Activated CD4-positive, alpha-beta T cell treated with anti-CD3 and anti-CD28 coated beads, Interleukin-2, amount 10 ng/mL, durations not matched to agents 24 days and 14 days (primary cell): ENCODE measurements around the gene ARMC9. TPM values are rescaled to one million over a fixed set of nuclear protein-coding genes. Genes with fewer than 3 reads are reported as not detected.

Source experiments
- DNase-seq: peaks from one replicate; pipeline ENCODE4 v3.0.0; 2022
- H3K27ac Mint-ChIP-seq: one replicate; pipeline ENCODE4 v1.8.0; 2022; ENCODE audit warnings: mild to moderate bottlenecking, mixed read lengths
- H3K27me3 Mint-ChIP-seq: one replicate; pipeline ENCODE4 v1.8.0; 2022; ENCODE audit warnings: mixed read lengths
- H3K36me3 Mint-ChIP-seq: one replicate; pipeline ENCODE4 v1.8.0; 2022; ENCODE audit warnings: low read depth, mild to moderate bottlenecking, mixed read lengths
- H3K4me1 Mint-ChIP-seq: one replicate; pipeline ENCODE4 v1.8.0; 2021; ENCODE audit warnings: mixed read lengths
- H3K4me3 Mint-ChIP-seq: one replicate; pipeline ENCODE4 v1.8.0; 2022; ENCODE audit warnings: mild to moderate bottlenecking, moderate library complexity, mixed read lengths
- H3K9me3 Mint-ChIP-seq: one replicate; pipeline ENCODE4 v1.8.0; 2021; ENCODE audit warnings: mixed read lengths
- intact Hi-C: fragments of 100-400 bp; cut with micrococcal nuclease; formaldehyde crosslinking; loops from one replicate; pipeline ENCODE4 v1.15.1; 2023
- total RNA-seq: library from RNA; stranded (reverse); gene quantifications from 2 replicates; pipeline ENCODE4 v1.2.3, GENCODE V29; 2022

ARMC9 gene
- total RNA-seq, 1 donor from 2014 or later, result 5.9 TPM

- H3K27ac Mint-ChIP-seq, result no peak overlapping the region
These were observed 194.2 kb downstream of the ARMC9 start for GRCh38 chr2:231392431-231393148.

DNA sequence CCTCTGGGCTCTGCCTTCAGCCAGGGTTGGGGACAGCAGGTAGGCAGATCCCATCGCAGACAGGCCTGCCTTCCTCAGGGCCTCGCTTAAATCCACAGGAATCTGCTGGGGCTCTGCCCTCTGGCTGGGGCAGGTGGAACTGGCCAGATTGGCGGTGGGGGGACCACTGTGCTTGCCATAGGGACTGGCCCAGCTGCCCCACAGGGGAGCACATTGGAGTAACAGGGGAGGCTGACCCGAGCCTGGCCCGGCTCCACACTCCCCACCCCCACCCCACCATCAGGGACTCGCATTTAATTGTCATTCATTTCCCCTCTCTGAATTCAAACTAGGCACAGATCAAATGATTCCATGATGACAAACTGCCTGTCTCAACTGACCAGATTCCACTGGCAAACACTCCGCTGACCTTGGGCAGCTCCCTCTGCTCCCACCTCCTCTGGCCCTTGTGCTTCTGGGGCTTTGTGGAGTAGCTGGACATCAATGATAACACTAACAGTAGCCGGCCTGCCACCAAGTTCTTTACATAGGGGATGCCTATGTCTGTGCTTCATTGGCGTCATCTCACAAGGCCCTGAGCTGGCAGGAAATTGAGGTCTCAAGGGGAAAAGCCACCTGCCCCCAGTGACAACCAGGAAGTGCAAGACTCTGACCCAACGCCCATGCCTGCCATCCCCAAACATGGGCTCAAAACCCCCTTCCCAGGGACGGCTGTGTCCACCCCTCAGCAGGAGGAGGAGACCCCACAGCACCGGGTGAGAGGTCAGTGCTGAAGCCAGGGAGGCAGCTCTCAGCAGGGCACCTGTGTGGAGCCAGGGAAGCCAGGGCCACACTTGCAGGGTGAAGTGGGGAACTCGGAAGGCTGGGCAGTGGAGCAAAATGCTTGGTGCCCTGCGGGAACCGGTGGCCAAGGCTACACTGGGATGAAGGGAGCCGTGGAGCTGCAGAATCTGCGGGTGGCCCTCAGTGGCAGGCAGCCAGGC is 195.0 kb downstream of the ARMC9 start:
- H3K4me1 Mint-ChIP-seq, result peaks cover 13% of the 10 kb centered on the region
- intact Hi-C loops, result no loop called here
- no peaks in the 10 kb centered on the region for H3K36me3 Mint-ChIP-seq
- no peaks in the 10 kb centered on the region for H3K9me3 Mint-ChIP-seq
- peak overlapping the region; percentile 78 for H3K27ac Mint-ChIP-seq
- peaks cover 31% of the 10 kb centered on the region for H3K27me3 Mint-ChIP-seq
- peak overlapping the region; percentile 33 for H3K4me3 Mint-ChIP-seq
- DNase-seq, result peak; percentile 66

More at GRCh38 chr2:231392431-231393148, 194.2 kb downstream of the ARMC9 start:
- DNase-seq, result no peak
- Mint-ChIP-seq H3K27me3 (peaks cover 30% of the 10 kb centered on the region), H3K36me3 (no peaks in the 10 kb centered on the region), H3K4me1 (peaks cover 13% of the 10 kb centered on the region), H3K9me3 (no peaks in the 10 kb centered on the region), H3K4me3 (no peak overlapping the region)
- intact Hi-C loops, result no loop called here

DNA sequence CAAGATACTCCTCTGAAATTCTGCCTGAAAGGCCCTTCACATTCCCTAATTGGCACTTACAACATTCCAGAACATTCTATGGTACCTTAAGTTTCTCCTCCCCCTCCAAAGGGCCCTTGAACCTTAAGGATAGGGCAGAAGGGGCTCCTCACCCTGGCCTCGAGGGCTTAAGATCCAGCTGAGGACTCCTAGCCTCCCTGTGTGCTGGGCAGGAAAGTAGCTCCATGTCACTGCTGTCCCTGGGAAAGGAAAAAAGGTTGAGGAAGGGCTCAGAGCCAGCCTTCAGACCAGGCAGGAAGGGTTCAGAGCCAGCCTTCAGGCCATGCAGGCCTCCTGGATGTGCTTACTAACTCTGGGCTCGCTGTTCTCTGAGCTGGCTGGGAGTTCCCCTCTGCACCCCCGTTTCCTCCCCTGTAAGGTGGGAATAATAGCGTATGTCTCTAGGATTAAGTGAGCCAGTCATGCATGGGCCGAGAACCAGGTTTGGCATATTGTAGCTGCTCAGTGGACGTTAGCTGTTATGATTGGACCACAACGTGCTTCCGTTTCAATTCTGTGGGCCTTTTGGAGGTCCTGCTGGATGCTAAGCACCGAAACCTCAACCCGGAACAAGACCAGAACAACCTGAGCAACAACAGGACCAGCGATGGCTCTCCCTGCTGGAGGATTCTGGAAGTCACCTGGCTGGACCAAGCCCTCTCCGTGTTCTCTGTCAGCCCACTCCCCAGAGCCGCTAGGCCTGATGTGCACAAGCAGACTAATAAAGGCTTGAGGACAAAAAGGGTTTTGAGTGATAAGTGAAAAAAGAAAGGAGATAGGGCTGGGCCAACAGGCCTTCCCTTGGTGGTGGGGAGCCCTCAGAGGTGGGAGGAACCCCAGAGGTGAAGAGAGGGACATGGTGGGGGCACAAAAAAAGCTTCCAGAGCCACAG is 196.0 kb downstream of the ARMC9 start:
- Mint-ChIP-seq H3K27ac (no peak overlapping the region), H3K4me1 (peaks cover 13% of the 10 kb centered on the region), H3K27me3 (peaks cover 31% of the 10 kb centered on the region), H3K9me3 (no peaks in the 10 kb centered on the region), H3K4me3 (peak overlapping the region; percentile 32), H3K36me3 (no peaks in the 10 kb centered on the region)
- intact Hi-C loops, result no loop called here
- DNase-seq, result no peak

DNA sequence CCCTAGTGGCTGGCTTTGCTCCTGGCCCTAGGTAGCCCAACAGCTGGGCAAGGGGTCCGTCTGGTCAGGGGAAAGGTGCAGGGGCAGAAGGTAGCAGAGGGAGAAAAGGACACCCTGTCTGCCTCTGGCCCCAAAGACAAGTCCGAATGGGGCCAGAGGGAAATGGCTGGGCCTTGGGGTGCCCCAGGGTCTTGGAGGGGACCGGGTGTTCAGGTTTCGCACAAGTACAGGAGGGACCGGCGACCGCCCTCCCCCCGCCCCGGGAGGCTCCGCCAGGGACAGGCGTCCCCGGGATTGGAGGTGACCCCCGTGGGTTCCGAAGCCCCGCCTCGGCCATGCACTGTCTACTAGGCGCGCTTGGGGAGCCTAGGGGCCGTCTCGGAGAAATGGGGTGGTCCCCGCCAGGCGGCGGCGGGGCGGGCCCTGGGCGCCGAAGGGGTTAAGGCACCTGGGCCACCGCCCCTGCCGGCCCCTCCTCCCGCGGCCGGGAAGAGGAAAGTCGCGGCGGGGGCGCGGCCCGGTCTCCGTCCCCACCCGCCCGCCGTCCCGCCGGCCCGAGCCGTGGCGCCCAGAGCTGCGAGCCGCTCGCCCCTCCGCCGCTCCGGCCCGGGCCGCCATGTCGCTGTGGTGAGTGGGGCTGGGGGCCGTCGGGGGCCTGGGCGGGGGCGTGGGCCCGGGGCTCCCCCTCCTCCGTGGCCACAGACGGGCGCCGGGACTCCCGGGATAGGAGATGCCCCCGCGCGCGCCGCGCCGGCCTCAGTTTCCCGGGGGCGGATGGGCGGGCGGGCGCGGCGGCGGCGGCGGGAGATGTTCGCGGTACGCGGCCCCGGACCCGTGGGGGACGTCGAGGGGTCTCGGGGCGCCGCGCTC is 197.0 kb downstream of the ARMC9 start, which contains the start of gene B3GNT7:
Gene B3GNT7, plus strand, starts transcription at position 523 of the 870 bp plus-strand sequence. Its CDS starts 94 bp downstream, at position 617.
- no peaks in the 10 kb centered on the region for H3K9me3 Mint-ChIP-seq
- peaks cover 13% of the 10 kb centered on the region for H3K4me1 Mint-ChIP-seq
- no peaks in the 10 kb centered on the region for H3K36me3 Mint-ChIP-seq
- no peak within 1 kb of the TSS for H3K27ac Mint-ChIP-seq
- intact Hi-C loops, result no loop called here
- DNase-seq, result no peak
- peak within 1 kb of the TSS; percentile 32 for H3K4me3 Mint-ChIP-seq
- peaks cover 31% of the 10 kb centered on the region for H3K27me3 Mint-ChIP-seq

DNA sequence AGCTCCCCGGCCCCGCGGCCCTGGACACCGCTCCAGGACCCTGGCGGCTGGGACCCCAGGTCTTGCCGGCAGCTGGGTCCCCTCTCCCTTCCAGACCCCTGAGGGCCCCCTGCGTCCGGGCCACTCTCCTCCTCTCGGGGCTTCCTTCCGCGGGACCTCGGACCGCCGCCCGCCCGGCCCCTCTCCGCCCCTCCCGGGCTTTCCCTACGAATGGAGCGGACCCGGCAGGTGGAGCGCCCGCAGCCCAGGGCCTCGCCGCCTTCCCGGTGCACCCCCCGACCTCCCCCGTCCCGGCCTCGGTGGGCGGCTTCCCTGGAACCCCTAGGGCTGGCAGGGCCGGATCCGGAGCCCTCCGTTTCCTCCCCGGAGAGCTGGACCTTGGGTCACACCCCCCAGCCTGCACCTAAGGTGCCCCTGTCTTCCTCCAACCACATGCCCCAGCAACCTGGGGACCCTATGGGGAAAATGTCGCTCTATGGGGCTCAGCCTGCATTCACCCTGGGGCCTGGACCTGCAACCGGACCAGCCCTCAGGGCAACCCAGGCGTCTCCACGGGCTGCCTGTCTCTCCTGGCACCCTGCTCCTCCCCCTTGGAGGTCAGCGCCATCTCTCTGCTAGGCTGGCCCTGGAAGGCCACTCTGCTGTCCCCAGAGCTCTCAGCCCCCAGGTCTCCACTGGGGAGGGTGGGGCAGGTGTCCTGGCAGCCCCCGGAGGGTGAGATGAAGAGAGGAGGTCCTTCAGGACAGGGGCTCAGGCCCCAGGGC is 197.8 kb downstream of the ARMC9 start:
- Mint-ChIP-seq H3K4me3 (no peak overlapping the region), H3K27ac (no peak overlapping the region), H3K36me3 (no peaks in the 10 kb centered on the region), H3K4me1 (peaks cover 13% of the 10 kb centered on the region), H3K27me3 (peaks cover 31% of the 10 kb centered on the region), H3K9me3 (no peaks in the 10 kb centered on the region)
- no peak for DNase-seq
- intact Hi-C loops, result no loop called here

DNA sequence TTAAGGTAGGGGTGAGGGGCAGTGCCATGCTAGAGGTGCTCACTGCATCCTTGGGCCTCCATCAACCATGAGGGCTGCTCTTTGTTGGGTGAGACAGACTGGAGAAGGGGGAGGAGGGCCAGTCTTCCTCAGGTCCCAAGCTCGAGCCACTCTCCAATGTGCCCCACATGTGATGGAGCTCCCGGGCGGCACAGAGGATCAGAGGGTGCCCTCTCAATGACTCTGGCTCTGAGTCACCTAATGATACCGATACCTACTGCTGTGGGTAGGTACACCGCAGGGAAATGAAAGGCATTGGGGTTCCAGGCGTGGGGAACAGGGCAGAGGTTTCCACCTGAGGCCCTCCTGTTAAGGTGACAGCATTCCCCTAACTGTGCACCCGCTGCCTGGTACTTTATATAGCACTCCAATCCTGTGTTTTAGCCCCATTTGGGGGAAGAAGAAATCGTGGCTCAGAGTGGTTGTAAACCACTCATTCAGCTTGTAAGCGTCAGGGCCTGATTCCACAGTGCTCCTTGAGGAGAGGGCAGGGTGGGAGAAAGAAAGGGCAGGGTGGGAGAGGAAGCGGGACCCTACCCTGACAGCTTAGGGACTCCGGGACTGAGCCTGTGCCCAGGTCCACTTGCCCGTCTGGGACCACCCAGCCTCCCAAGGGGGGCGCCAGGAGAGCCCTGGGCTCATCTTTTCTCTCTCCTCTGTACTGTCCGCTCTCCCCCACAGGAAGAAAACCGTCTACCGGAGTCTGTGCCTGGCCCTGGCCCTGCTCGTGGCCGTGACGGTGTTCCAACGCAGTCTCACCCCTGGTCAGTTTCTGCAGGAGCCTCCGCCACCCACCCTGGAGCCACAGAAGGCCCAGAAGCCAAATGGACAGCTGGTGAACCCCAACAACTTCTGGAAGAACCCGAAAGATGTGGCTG is 198.8 kb downstream of the ARMC9 start:
- Mint-ChIP-seq H3K4me3 (no peak overlapping the region), H3K9me3 (no peaks in the 10 kb centered on the region), H3K27ac (no peak overlapping the region), H3K27me3 (peaks cover 28% of the 10 kb centered on the region), H3K36me3 (no peaks in the 10 kb centered on the region), H3K4me1 (peaks cover 11% of the 10 kb centered on the region)
- no peak for DNase-seq
- intact Hi-C loops, result no loop called here

DNA sequence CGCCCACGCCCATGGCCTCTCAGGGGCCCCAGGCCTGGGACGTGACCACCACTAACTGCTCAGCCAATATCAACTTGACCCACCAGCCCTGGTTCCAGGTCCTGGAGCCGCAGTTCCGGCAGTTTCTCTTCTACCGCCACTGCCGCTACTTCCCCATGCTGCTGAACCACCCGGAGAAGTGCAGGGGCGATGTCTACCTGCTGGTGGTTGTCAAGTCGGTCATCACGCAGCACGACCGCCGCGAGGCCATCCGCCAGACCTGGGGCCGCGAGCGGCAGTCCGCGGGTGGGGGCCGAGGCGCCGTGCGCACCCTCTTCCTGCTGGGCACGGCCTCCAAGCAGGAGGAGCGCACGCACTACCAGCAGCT is 199.5 kb downstream of the ARMC9 start:
- H3K4me1 Mint-ChIP-seq, result peaks cover 11% of the 10 kb centered on the region
- H3K36me3 Mint-ChIP-seq, result no peaks in the 10 kb centered on the region
- H3K27me3 Mint-ChIP-seq, result peaks cover 31% of the 10 kb centered on the region
- no peak overlapping the region for H3K27ac Mint-ChIP-seq
- no peak for DNase-seq
- H3K9me3 Mint-ChIP-seq, result no peaks in the 10 kb centered on the region
- intact Hi-C loops, result no loop called here
- no peak overlapping the region for H3K4me3 Mint-ChIP-seq

DNA sequence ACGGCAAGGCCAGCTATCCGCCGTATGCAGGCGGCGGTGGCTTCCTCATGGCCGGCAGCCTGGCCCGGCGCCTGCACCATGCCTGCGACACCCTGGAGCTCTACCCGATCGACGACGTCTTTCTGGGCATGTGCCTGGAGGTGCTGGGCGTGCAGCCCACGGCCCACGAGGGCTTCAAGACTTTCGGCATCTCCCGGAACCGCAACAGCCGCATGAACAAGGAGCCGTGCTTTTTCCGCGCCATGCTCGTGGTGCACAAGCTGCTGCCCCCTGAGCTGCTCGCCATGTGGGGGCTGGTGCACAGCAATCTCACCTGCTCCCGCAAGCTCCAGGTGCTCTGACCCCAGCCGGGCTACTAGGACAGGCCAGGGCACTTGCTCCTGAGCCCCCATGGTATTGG is 200.2 kb downstream of the ARMC9 start:
- H3K27me3 Mint-ChIP-seq, result peaks cover 28% of the 10 kb centered on the region
- DNase-seq, result no peak
- H3K4me1 Mint-ChIP-seq, result peaks cover 7% of the 10 kb centered on the region
- H3K27ac Mint-ChIP-seq, result no peak overlapping the region
- H3K4me3 Mint-ChIP-seq, result no peak overlapping the region
- H3K36me3 Mint-ChIP-seq, result no peaks in the 10 kb centered on the region
- intact Hi-C loops, result no loop called here
- no peaks in the 10 kb centered on the region for H3K9me3 Mint-ChIP-seq

GRCh38 chr2:231399046-231399852 is 200.8 kb downstream of the ARMC9 start:
- no peak overlapping the region for H3K4me3 Mint-ChIP-seq
- no peak overlapping the region for H3K27ac Mint-ChIP-seq
- H3K9me3 Mint-ChIP-seq, result no peaks in the 10 kb centered on the region

GRCh38 chr2:231399853-231400680 is 201.6 kb downstream of the ARMC9 start:
- intact Hi-C loops, result no loop called here
- Mint-ChIP-seq H3K4me1 (peaks cover 2% of the 10 kb centered on the region), H3K27me3 (peaks cover 17% of the 10 kb centered on the region), H3K9me3 (no peaks in the 10 kb centered on the region), H3K36me3 (no peaks in the 10 kb centered on the region), H3K27ac (no peak overlapping the region), H3K4me3 (no peak overlapping the region)
- no peak for DNase-seq

More at GRCh38 chr2:231399046-231399852, 200.8 kb downstream of the ARMC9 start:
- Mint-ChIP-seq H3K27me3 (peaks cover 24% of the 10 kb centered on the region), H3K4me1 (peaks cover 4% of the 10 kb centered on the region), H3K36me3 (no peaks in the 10 kb centered on the region)
- intact Hi-C loops, result no loop called here
- DNase-seq, result no peak
